HG03575 (cell line): ENCODE measurements around the gene CDK16.

Experiments used
- ATAC-seq: cut with Tn5 transposase; IDR thresholded peaks from one replicate; pipeline ENCODE4 v1.9.1; 2021; ENCODE audit not compliant: unreplicated experiment, insufficient number of reproducible peaks, low FRiP score; ENCODE audit errors: extremely low read depth

CDK16 gene

DNA sequence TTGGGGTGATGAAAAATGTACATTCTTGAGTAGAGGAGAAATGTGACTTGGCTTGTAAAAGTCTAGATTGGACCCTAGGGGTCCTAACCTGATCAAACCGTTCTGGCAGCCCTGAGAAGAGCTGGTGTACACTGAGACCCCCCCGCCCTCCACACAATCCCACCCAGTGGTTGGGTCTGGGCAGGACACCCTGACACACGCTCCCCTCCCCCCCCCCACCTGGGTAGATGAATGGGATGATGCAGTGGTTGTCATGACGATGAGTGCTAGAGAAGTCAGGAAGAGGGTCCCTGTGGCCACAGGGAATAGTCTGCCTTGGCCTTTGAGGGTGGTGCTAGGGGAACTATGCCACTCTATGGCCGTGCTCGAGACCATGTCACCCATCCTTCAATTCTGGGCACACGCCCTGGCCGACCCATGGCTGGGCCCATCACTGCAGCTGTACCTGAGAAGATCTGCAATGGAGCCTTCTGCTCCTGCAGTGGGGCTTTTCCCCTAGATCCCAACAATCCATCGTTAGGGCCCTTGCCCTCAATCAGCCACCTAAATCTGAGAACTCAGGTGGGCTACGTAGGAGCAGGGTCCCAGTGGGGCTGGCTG lies 4.4 kb downstream of the CDK16 start:
- ATAC-seq = no peak

DNA sequence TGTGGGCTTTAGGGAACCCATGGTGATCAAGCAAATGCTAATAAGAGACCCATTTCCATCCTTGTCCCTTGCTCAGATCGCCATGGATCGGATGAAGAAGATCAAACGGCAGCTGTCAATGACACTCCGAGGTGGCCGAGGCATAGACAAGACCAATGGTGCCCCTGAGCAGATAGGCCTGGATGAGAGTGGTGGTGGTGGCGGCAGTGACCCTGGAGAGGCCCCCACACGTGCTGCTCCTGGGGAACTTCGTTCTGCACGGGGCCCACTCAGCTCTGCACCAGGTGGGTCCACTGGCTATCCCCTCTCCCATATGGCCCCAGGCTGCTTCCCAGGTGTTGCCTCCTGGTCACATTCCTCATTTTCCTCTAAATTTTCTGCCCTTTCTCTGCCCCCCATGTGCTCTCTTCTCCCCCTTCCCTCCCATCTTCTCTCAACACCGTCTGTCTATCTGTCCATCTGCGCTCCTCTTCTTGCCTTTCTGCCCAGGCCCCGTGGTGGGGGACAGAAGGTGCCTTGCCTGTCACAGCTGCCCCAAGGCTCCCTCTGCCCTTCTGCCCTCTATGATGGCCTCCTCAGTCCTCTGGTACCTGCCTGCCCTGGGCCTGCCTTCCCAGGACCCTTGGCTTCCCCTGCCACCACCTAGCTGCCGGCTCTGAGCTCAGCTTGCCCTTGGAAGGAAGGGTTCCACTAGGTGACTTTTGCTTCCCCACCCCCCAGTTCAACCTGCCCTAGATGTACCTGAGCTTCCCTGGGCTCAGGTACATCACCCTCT lies 5.2 kb downstream of the CDK16 start:
- no peak for ATAC-seq

DNA sequence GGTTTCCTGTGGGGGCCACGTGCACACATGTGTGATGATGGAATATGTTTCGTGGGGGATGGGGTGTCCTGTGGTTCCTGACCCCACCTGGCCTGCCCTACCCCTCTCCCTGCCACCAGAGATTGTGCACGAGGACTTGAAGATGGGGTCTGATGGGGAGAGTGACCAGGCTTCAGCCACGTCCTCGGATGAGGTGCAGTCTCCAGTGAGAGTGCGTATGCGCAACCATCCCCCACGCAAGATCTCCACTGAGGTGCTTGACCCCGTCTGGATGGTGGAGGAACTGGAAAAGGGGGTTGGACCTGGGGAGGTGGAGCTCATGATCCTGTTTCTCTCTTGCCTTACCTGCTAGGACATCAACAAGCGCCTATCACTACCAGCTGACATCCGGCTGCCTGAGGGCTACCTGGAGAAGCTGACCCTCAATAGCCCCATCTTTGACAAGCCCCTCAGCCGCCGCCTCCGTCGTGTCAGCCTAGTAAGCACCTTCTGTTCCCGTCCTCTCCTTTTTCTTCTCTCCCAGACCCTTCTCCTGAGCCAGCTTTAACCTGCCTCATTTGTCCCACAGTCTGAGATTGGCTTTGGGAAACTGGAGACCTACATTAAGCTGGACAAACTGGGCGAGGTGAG lies 5.9 kb downstream of the CDK16 start:
- ATAC-seq = no peak

DNA sequence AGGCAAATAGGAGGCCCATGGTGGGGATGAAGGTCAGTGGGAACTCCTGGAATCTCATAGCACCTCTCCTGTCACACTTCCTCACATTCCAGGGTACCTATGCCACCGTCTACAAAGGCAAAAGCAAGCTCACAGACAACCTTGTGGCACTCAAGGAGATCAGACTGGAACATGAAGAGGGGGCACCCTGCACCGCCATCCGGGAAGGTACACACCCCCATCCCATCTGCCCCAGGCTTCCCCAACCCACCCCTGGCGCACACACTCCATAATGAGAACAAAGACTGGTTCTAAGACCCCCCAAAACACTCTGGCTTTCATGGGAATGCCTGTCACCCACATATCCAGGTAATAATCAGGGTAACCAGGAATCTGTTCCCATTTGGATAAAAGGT lies 6.4 kb downstream of the CDK16 start:
- no peak for ATAC-seq

DNA sequence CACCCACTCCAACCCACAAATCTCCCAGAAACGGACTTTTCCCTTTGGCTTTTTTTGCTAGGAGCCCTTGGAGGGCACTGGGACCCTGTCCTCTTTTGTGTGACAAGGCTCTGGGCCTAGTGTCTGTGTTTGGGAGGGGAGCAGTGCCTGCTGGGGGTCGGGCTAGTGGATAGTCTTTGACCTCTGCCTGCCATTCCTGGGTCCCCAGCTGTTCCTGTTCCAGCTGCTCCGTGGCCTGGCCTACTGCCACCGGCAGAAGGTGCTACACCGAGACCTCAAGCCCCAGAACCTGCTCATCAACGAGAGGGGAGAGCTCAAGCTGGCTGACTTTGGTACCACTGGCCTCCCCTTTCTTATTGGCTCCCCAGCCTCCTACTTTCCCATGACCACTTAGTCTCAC lies 7.6 kb downstream of the CDK16 start:
- ATAC-seq = no peak

DNA sequence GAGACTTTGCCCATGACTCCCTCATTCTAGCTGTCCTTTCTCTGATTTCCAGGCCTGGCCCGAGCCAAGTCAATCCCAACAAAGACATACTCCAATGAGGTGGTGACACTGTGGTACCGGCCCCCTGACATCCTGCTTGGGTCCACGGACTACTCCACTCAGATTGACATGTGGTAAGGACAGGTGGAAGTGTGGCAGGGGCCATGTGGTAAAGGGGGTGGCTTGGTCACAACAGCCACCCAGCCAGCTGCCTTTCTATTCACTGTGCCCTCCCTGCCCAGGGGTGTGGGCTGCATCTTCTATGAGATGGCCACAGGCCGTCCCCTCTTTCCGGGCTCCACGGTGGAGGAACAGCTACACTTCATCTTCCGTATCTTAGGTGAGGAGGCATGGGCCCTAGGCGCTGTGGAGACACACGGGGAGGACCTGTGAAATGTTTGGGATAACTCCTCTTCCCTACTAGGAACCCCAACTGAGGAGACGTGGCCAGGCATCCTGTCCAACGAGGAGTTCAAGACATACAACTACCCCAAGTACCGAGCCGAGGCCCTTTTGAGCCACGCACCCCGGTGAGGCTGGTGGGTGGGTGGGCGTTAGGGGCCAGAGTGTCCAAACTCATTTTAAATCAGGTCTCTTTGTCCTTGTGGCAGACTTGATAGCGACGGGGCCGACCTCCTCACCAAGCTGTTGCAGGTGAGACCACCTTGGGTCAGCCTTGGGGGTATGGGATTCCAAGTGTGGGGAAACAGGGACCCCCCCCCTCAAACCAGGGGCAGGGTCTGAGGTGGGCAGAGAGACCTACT lies 8.3 kb downstream of the CDK16 start:
- no peak for ATAC-seq

DNA sequence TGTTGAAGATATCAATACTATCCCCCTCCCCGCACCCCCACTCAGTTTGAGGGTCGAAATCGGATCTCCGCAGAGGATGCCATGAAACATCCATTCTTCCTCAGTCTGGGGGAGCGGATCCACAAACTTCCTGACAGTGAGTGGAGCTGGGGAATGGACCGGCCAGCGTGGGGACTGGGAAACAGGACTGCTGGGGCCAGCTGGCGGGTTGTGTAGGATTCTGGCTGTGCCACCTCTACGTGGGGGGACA lies 8.8 kb downstream of the CDK16 start:
- ATAC-seq = no peak

DNA sequence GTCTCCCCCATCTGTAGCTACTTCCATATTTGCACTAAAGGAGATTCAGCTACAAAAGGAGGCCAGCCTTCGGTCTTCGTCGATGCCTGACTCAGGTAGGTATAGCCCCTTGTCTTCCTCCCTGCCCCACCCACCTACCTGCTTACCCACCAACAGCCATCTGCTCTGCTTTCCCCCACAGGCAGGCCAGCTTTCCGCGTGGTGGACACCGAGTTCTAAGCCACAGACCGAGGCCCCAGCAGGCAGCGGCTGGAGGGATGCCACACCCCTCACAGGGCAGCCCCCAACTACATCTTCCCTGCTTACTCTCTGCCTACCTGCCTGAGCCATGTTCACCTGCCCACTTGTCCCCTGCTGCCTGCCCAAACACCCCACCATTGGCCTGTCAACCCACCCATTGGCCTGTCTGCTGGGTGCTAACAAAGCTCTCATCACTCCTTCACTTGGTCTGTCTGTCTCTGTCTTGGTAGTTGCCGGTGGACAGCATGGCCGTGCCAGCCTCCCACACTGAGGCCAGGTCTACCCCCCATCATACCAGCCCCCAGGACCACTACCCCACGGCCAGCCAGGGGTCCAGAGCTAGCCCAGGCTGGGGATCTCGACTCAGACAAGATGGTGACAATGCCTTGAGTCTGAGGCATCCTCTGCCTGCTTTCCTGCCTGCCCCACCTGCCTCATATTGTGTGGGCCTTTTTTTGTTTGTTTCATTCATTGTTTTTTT lies 10.2 kb downstream of the CDK16 start:
- ATAC-seq = no peak

DNA sequence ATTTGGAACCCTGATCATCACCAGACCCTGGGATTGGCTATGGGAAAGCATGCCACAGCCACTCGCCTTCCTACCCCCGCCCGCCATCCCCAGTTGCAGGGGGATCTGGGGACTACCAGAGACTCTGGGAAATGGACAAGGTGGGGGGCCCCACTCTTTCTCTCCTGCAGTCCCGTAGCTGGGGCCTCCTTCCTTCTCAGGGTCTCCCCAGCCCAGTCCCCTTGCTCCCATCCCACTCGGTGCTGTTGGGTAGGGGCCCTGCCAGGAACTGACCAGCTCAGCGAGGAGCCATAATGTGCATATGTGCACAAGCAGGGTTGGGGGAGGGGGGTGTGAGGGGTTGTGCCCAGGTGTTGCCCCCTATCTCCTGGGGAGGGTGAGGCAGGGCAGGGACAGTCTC lies 10.9 kb downstream of the CDK16 start:
- ATAC-seq = no peak

DNA sequence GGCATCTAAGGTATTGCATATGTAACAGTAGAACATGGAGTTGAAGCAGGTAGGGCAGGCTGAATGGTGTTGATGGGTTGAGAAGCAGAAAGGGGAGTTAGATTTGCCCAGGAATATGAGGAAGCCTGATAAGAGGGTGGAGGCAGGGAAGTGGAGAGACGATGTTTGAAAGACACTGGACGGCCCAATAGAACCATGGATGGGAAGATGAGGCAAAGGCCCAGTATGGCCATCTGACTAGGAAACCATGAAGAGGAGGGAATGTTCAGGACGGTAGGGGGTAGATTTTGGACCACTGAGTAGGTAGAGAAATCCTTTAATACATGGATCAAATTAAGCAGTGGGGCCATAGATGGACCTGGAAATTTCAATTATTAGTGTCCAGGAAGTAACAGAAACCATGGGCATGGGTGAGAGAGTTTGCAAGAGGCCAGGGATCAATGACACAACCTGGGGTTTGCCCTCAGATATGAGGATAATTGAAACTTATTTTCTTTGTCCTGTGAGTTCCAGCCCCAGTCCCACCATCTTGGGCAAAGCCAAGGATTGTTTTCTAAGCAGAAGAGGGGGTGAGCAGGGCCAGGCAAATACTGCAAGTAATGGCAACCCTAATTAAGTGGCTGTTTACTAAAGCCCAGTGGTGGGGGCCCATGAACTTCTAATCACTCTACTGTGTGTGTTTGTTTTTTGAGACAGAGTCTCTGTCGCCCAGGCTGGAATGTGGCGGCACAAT lies 11.8 kb downstream of the CDK16 start:
- no peak for ATAC-seq

DNA sequence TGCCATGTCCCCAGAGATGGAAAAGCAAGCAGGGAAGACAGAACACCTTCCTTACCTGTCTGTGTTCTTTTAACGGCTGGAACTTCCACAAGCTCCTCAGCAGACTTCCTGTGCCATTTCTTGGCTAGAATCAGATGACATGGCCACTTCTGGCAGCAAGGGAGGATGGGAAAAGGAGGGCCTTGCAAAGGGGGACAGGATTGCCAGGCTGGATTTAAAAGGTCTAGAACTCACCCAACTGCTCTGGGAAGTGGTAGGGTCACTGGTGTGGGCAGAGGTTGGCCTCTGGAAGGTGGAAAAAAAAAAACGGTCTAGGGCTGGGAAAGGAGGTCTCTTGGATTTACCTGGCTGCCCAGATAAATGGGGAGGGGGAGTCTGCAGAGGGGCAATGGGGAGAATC lies 12.7 kb downstream of the CDK16 start:
- ATAC-seq = no peak

DNA sequence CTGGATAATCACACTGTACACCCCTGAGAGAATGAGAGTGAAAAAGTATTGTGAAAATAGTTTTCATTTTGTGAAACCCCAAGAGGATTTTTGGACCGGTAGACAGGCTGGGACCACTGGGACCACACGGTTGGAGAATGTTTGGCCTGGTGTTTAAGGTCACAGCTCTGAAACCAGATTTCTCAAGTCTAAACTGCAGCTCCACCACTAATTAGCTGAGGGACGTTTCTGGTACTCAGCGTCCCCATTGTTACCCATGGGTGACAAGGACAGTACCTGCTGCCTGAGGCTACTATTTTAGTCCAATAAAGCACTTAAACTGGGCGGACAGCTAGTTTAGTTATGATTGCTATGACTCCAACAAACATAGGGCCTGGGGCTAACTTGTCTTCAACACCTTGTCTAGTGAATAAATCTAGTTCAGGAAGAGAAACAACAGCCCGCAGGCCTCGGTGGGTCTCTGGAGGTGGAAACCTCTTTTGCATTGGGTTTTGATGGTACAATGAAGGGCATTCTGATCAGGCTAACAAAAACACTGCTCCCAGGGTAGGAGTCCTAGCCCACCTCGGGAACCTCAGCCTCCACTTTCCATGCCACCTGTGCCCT lies 13.8 kb downstream of the CDK16 start:
- no peak for ATAC-seq

DNA sequence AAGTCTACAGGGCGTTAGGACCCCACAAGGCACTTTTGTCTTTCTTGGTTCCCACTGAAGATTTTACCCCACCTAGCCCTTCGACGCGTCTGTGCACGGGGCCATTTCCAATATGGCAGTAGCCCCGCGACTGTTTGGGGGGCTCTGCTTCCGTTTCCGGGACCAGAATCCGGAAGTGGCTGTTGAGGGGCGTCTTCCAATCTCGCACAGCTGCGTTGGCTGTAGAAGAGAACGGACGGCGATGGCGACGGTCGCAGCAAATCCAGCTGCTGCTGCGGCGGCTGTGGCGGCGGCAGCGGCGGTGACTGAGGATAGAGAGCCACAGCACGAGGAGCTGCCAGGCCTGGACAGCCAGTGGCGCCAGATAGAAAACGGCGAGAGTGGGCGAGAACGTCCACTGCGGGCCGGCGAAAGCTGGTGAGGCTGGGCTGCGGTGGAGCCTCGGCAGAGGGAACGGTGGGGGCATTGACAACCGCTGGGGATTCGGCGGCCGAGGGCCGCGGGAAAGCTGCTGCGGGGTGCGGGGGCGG lies 14.4 kb downstream of the CDK16 start, which contains the start of gene USP11:
Gene USP11, plus strand, starts transcription at position 207 of the 530 bp plus-strand sequence. Its CDS starts 35 bp downstream, at position 242.
- ATAC-seq = no peak

DNA sequence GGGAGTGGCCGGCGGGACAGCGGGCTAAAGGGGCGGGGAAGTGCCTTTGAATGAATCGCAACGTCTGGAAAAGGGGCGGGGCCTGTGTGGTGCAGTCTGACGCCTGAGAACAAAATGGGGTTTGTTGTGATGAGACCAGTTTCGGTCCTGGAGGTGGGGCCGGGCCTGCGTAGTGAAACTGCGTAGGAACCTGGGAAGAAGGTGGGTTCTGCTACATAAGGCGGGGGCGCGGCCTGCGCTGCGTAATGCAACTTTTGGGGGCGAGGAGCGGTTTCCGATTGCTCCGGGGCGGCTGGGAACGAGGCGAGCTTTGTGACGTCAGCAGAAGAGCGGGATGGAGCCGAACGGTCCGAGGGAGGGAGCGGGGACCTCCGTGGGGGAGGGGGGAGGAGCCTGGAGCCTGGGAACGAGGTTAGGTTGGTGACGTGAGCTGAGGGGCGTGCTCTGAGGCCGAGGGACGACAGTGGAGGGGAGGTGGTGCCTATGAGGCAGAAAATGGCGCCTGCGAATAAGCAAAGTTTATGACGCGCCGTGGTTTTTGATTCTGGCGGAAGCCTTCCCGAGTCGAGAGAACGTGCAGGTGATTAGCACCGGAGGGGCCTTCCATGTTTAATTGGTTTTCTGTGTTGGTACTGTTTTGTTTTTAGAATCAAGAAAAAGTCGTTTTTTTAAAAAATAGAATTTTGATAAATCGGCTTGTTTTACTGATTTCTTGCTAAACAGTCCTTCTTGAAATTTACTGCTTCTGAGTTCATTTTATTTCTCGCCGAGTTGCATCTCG lies 15.0 kb downstream of the CDK16 start:
- ATAC-seq = peak; percentile 39

DNA sequence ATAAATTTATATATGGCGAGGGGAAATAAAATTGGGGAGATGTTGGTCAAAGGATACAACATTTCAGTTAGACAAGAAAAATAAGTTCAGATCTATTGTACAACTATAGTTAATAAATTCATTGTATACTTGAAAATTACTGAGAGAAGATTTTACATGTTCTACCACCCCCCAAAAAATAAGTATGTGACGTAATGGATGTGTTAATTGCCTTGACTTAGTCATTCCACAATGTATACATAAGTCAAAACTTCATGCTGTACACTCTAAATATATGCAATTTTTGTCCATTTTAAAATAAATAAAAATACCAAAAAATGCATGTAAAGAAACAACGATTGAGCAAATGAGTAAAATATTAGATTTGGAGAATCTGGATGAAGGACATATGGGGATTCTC lies 16.1 kb downstream of the CDK16 start:
- ATAC-seq = no peak

DNA sequence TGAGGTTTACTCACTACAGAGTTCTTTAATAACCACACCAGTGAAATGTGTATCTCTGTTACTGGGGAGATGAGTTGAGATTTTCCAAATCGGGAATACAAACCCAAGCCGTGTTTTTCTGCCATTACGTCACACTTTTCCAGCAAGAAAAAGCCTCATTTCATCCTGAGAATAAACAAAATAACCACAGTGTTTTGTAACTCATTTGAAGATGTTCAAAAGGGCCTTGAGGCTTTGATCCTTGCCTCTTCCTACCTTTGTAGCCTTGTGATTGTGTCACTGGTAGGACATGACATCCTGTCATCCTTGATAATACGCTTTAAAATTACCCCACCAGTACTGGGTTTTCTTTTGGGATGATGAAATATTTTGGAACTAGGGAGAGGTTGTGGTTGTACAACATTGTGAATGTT lies 17.2 kb downstream of the CDK16 start:
- ATAC-seq = no peak

DNA sequence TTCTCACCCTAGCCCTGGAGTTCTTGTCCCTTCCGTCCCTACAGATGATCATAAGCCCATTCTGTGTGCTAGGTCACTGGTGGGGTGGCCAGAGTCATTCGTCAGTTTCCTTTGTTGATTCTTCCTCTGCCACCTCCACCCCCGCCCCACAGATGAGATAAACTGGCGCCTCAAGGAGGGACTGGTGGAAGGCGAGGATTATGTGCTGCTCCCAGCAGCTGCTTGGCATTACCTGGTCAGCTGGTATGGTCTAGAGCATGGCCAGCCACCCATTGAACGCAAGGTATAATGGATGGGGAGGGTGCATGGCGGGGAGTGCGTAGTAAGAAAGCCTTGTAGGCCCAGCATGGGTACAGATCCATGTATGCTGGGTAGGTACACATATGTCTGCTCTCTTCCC lies 20.7 kb downstream of the CDK16 start:
- ATAC-seq = no peak
